HG02798 (cell line): ENCODE results near the gene LIPC.

Experiments used
- ATAC-seq: cut with Tn5 transposase; IDR thresholded peaks from one replicate; pipeline ENCODE4 v1.9.1; 2021; ENCODE audit warnings: mild to moderate bottlenecking; ENCODE audit not compliant: unreplicated experiment, poor library complexity

LIPC gene

DNA sequence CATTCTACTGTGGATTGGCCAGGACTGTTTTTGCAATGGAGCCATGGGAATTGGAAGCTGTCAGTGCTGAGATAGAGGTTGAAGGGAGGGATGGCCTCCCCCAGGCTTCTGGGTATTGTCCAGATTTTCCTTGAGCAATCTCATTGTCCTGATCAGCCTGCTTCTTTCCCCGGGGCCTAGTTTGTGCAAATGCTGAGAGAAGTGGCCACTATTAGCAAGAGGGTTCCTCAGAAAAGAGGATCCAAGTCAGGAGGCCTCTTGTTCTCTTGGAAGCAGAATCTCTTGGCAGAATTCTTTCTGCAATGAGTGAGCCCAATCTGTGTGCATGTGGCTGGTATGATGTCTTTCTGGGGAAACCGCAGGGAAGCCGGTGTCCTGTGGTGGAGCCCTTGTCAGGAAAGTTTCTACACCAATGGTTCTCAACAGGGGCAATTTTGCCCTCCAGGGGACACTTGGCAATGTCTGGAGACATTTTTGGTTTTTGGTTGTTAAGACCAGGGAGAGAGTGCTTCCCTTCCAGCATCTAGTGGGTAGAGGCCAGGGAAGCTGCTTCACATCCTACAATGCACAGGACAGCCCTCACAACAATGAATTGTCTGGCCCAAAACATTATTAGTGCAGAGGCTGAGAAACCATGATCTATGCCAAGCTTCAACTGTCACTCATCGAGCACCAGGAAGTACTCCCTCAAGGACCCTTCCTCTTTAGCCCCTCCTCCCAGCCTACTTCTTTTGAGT, 2.0 kb downstream of the LIPC start:
- ATAC-seq: no peak

DNA sequence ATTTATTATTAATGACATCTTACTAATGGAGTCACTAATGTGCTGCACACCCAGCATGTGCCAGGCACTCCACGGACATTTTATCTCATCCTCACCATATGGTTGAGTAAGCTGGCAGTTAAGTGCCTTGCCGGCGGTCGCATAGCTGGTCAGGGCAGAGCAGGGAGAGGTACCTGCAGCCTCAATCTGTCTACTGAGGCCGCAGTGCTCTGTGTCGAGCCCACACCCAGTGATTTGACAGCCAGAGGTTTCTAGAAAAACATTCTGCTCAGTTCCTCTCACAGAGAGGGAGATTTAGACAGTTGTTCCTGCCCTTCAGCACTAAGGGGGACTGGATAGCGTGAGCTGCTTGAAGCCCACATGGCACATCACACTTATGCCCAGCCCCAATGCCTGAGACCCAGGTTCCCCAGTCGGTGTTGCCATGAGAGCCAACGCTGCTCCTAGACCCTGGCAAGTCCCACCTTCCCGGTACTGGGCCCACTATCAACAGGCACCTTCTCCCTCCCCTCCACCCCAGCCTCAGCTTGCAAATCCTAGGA, 2.6 kb downstream of the LIPC start:
- ATAC-seq: no peak

DNA sequence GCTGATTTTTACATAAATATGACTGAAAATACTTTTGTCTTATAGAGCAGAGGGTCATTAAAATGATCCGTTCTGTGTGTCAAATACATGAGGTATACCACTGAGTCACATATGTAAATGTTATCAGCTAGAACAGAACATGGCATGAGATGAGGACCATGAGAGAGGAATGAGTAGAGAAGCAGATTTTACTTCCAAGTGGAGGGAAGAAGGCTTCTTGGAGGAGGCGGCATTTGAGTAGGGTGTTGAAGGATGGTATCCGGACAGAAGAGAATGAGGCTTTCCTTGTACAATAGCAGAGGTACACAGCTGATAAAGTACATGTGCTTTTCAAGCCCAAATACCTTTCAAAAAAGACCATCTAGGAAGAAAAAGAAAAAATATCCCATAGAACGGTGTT, 4.8 kb downstream of the LIPC start:
- no peak for ATAC-seq

- ATAC-seq: no peak
Observed at GRCh38 chr15:58437531-58438105, 5.8 kb downstream of the LIPC start.

DNA sequence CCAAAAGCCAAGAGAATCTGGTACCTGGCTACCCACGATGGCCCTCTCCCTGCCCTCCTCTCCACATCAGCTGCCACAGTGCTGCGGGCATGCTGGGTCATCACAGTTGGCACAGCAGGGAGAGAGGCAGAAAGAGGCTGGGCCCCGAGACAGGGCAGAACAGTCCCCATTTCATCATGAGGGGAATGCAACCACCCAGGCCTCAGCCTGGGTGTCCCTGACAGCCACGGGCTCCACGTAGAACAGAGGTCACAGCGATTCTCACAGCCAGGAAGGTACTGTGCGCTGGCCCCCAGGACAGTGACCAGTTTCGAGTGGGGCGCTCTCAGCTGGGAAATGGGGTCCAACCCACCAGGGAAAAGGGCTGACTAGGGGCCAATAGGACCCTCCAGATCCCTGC, 6.3 kb downstream of the LIPC start:
- no peak for ATAC-seq

GRCh38 chr15:58438956-58439355, 7.2 kb downstream of the LIPC start:
- no peak for ATAC-seq

DNA sequence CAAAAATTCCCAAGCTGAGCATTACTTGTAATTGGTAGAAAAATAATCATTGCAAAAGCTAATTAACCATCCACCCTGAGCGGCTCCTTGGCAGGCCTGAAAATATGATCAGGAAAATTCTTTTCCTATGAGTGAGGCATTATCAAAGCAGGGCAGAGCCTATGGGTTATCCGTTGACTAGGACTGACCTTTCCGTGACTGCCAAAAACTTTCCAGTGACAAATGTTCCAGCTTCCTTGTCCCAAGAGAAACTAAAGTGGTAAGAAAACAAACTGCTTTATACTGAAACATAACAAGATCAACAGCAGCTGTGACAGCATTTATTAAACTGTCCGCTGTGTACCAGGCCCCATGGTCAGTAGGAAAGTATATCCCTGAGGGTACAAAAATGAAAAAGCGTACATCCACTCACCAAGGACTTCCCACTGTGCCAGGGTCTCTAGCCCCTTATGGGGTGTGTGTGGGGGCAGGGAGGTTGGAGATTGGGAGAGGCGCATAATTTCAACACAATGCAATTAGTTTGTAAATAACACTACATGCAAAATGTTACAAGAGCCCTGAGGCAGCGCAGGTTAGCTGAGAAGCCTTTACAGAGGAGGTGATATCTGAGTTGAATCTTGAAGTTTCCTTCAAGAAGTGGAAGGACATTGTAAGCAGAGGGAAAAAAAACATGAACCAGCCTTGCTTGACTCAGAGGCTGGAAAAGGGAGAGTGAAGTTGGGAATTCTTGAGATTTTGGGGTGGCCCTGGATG, 8.5 kb downstream of the LIPC start:
- no peak for ATAC-seq

DNA sequence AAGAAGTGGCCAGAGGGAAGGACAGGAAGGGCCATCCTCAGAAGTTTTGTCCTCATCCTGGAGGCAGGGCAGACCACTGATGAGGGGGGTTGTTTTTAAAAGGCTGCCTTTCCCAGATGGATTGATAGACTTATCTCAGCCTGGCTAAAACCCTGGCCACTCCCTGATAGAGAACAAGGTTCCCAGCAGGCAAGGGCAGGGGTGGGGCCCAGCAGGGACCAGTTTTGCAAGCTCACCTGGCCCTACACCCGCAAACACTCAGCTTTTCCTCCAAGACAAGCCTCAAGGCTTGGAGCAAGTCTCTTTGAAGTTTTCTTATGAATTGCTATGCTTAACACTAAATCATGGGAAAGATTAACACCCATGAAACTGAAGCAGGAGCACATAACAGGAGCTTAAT, 9.1 kb downstream of the LIPC start:
- ATAC-seq: no peak

DNA sequence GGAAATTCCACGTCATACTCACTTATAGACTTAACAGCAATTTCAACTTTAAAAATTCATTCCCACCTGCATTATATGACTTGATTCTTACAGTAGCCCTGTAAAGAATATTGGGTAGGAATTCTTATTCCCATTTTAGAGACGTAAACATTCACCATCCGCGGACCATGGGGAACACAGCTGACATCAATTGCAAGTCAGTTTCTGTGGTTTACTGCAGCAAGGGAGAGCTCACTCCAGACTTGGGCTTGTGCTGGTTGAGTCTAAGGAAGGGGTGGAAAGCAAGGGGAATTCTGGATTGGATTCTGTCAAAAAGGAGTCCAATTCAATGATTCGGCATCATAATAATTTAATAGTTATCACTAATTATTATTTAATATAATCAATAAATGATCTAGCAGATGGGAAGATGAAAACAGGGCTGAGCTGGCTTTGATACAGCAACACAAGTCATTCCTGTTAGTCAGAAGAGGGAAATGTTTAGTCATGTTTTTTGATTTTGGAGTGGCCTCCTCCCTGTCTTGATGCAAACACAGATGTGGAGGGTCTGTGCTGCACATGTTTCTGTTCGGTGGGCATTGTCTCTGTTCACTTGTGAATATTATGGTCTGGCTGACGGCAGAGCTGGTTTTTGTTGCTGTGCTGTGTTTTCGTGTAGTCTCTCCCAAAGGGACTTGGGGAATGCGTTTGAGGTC, 9.7 kb downstream of the LIPC start:
- no peak for ATAC-seq

- no peak for ATAC-seq
Observed at GRCh38 chr15:58442122-58442521, 10.3 kb downstream of the LIPC start.

GRCh38 chr15:58443308-58443707, 11.5 kb downstream of the LIPC start:
- no peak for ATAC-seq

DNA sequence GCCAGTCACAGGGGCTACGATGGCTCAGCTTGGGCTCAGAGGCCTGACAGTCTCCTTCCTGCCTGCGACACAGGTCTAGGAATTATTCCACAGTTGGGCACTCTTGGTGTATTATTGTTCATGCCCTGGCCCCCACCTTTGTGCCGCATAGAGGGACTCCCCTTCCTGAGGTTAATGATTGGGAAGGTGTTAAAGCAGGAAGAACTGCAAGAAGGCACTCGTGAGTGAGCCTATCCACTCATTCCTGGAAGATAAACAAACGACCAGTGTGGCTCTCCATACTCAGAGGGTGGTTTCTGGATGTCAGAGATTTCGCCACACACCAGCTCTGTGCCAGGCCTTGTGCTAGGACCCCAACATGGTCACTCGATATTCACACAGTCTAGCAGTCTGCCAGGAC, 12.3 kb downstream of the LIPC start:
- no peak for ATAC-seq

DNA sequence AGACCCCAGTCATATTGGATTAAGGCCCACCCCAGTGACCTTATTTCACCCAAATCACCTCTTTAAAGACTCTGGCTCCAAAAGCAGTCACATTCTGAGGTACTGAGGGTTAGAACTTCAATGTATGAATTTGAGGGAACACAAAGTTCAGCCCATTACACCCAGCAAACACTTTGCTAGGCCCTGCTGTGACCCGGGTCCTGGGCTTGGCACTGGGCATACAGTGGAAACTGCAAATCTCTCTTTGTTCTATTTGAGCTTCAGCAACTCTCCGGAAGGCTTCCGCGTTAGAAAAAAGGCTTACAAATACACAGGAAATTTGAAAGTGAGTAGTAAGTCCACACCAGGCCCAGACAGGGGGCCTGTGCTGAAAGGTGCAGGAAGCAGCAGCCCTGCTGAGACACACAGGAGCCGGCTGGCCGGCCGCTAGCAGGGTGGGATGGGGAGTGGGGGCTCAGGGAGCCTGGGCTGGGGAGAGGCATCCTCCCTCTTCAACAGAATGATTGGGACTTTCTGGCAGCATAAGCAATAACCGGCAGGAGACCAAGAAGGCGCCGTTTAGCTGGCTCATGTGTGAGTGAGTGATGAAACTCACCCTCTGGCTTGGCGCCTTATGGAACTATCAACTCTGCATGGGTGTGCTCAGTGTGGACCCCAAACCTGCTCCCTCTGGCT, 13.0 kb downstream of the LIPC start:
- no peak for ATAC-seq

DNA sequence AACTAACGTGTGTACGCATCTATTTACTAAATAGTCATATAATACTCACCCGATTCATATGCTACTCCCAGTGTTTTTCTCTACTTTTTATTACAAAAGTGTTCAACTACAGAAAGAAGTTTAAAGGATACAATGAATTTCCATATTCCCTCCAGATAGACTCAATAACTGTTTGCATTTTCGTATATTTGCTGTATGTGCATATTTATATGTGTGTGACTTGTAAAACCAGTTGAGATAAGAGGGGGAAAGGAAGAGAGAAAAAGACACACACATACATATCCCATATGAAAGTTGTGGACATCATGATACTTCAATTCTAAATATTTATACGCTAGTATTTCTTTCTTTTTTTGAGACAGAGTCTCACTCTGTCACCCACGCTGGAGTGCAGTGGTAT, 14.1 kb downstream of the LIPC start:
- ATAC-seq: no peak

- ATAC-seq: no peak
Observed at GRCh38 chr15:58446521-58446920, 14.7 kb downstream of the LIPC start.

- no peak for ATAC-seq
Observed at GRCh38 chr15:58447271-58448010, 15.7 kb downstream of the LIPC start.

DNA sequence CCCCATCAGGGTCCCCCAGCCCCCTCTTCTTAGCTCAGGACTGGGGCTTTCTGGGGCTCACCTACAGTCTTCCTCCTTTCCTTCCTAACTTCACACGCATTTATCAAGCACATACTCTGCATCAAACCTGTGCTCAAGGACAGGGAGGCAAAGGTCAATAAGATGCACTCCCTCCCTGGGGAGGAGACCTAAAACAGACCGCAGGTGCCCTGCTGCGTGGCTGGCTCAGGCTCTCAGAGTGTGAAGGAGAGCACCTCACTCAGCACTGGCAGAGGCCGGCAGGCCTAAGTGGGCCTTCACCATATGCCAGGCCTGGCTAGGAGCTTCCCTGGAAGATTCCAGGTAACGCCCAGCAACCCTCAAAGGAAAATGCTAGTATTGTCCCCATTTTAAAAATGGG, 16.5 kb downstream of the LIPC start:
- ATAC-seq: no peak

DNA sequence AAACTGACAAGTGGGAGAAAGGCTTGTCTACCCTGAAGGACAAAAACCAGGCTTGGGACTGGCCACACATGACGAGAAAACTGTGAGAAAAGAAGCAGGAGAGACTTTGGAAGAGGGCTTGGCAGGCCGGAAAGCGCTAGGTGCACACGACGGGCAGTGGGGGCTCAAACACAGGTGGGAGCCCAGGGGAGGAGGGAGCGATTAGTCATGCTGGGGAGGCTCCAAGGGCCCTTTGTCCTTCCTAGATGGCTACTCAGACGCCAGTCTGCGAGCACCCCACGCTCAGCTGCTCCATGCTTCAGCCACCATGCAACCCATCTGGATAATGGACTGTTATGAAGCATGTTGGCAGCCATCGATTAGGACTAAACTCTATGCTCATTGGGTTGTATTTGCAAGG, 17.1 kb downstream of the LIPC start:
- no peak for ATAC-seq

DNA sequence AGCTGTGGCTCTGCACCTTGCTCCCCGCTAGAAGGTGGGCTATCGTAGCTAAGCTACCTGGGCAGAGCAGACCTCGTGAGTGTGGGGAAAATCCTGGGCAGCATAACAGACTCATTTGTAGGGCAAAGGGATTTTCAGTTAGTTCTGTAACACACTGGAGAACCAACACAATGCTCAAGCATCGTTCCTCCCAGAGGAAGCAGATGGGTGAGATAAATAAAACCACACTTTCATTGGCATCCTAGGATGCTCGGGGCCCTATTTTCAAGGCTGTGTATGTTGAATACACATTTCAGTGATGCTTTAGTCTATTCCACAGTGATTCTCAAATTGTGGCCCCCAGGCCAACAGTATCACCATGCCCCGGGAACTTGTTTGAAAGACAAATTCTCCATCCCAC, 20.0 kb downstream of the LIPC start:
- no peak for ATAC-seq

DNA sequence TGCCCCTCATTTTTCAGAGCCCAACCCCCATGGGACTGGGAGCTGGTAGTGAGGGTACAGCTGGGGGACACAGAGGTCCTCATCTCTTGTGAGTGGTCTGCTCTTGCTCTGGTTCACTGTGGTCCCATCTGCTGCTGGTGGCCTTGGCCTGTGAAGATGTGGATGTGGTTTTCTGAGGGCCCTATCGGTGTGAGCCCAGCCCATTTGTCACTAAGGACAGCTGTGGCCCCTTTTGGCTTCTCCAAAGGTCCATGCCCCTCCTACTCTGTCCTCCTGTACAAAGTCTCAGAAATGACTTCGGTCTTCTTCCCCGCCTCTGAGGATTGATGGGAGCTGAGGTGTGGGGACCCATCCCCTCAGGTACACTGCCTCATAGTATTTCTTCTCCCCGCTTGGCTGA, 21.0 kb downstream of the LIPC start:
- ATAC-seq: no peak
